IPS DF 6.9 (cell line): ENCODE data around the gene TCF4.

ENCODE experiments used
- DNase-seq: peaks from one replicate; pipeline ENCODE4 v3.0.0-alpha.2; 2013; ENCODE audit warnings: low read depth, low spot score
- H3K27ac ChIP-seq: one replicate; pipeline ENCODE4 v1.5.1; 2013; ENCODE audit warnings: low read length, control low read depth
- H3K27me3 ChIP-seq: 2 replicates; pipeline ENCODE4 v1.6.1; 2013; ENCODE audit warnings: mild to moderate bottlenecking, low read length; ENCODE audit not compliant: control insufficient read depth, insufficient read depth
- H3K36me3 ChIP-seq: 2 replicates; pipeline ENCODE4 v1.6.1; 2013; ENCODE audit warnings: low read length; ENCODE audit not compliant: control insufficient read depth, insufficient read depth
- H3K4me1 ChIP-seq: 2 replicates; pipeline ENCODE4 v1.6.1; 2013; ENCODE audit warnings: low read length; ENCODE audit not compliant: control insufficient read depth, insufficient read depth
- H3K4me3 ChIP-seq: 2 replicates; pipeline ENCODE4 v1.5.1; 2013; ENCODE audit warnings: mild to moderate bottlenecking, low read length
- H3K9me3 ChIP-seq: 2 replicates; pipeline ENCODE4 v1.6.1; 2013; ENCODE audit warnings: low read length, inconsistent platforms; ENCODE audit not compliant: control insufficient read depth, insufficient read depth
- WGBS: extraction: QIAGEN DNeasy Blood & Tissue Kit; methylation state at CpG from one replicate; pipeline ENCODE4 v1.1.7; 2013; ENCODE audit warnings: mixed read lengths, missing lambda C conversion rate; ENCODE audit not compliant: insufficient read length, insufficient coverage; 5-methylcytosine and 5-hydroxymethylcytosine counted together

TCF4 gene

DNA sequence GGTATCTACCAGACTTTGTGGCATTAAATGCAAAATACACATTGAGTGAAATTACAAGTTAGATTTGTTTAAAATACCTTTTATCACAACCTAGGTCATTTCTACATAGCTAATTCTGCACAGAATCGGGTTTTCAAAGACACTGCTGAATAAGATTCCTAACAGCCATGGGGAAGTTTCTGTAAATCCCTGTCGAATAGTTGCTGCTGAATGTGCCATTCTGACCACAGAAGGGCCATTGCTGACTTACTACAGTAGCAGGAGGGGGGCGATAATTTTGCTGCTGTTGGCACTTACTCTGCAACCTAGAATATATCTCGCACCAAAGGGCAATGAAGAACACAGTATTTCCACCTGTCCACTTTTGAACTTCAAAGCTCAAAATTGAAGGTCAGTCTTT lies 232.8 kb downstream of the TCF4 start:
- Histone ChIP-seq H3K36me3 (no peaks in the 10 kb centered on the region), H3K4me1 (peaks cover 3% of the 10 kb centered on the region)
- no CpG with 5 or more reads among the region's 4 CpGs for WGBS

DNA sequence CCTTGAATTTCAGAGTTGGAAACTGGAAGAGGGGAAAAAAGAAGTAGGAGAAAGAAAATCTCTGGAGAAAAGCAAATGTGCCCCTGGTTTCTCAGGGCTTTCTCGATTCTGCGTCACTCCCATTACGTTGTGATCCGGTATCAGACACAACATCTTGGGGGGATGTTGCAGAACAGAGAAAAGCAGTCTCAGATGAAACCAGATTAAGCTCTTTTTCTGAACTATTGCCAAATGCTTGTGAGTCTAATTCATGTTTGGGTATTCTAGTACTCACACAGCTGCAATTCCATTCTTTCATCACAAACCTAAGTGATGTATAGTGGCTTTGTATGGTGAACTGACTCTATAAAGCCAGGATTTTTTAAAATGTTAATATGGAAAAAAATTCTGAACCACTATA lies 233.2 kb downstream of the TCF4 start:
- H3K36me3 ChIP-seq = no peaks in the 10 kb centered on the region
- peaks cover 3% of the 10 kb centered on the region for H3K4me1 ChIP-seq
- no peak for DNase-seq
- WGBS = no CpG with 5 or more reads among the region's 4 CpGs
- no peak overlapping the region for H3K4me3 ChIP-seq
- no peak overlapping the region for H3K27ac ChIP-seq
- no peaks in the 10 kb centered on the region for H3K27me3 ChIP-seq
- no peaks in the 10 kb centered on the region for H3K9me3 ChIP-seq

More for the DNA sequence above, 232.8 kb downstream of the TCF4 start:
- Histone ChIP-seq H3K4me3 (no peak overlapping the region), H3K9me3 (no peaks in the 10 kb centered on the region), H3K27me3 (no peaks in the 10 kb centered on the region), H3K27ac (no peak overlapping the region)
- DNase-seq = no peak

DNA sequence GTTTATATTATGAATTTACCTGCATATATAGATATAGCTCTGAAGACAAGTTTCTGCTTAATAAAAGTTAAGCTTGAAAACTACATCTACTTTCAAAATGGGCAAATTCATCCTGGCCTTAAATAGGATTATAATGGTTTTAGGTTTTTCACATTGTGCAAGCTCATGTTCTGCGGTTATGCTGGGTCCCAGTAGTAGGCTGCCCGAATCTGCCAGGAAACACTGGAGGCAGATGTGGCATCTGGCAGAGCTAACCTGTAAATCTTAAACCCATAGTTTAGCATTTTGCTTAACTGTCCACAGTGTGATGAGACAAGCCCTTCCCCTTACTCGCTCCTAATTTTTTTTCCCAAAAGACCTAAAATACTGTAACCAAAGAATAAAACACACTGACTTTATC lies 234.2 kb downstream of the TCF4 start:
- Histone ChIP-seq H3K27me3 (no peaks in the 10 kb centered on the region), H3K4me1 (peaks cover 3% of the 10 kb centered on the region), H3K4me3 (no peak overlapping the region), H3K9me3 (no peaks in the 10 kb centered on the region), H3K27ac (no peak overlapping the region), H3K36me3 (no peaks in the 10 kb centered on the region)
- no peak for DNase-seq
- WGBS = no CpG with 5 or more reads among the region's 3 CpGs

DNA sequence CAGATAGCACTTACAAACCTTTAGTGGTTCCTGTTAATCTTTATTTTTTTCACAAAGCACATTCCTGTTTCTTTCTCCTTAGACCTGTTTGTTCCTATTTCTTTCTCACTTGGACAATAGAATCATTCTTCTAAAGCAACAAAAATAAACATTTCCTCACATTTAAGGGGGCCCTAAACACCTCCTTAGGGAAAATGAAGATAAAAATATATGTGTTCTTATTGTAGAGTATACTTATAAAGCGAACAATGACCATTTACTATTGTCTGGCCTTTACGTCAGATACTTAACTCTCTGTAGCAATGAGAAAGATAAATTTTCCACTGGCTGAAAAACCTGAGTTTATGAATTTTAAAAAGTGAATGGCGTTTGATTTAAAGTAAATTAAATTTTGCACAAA lies 234.6 kb downstream of the TCF4 start:
- H3K9me3 ChIP-seq = no peaks in the 10 kb centered on the region
- WGBS = 100% methylated on average over 1 of the region's 3 CpGs
- no peak overlapping the region for H3K27ac ChIP-seq
- no peaks in the 10 kb centered on the region for H3K36me3 ChIP-seq
- no peak overlapping the region for H3K4me3 ChIP-seq
- H3K27me3 ChIP-seq = no peaks in the 10 kb centered on the region
- peaks cover 3% of the 10 kb centered on the region for H3K4me1 ChIP-seq
- no peak for DNase-seq

DNA sequence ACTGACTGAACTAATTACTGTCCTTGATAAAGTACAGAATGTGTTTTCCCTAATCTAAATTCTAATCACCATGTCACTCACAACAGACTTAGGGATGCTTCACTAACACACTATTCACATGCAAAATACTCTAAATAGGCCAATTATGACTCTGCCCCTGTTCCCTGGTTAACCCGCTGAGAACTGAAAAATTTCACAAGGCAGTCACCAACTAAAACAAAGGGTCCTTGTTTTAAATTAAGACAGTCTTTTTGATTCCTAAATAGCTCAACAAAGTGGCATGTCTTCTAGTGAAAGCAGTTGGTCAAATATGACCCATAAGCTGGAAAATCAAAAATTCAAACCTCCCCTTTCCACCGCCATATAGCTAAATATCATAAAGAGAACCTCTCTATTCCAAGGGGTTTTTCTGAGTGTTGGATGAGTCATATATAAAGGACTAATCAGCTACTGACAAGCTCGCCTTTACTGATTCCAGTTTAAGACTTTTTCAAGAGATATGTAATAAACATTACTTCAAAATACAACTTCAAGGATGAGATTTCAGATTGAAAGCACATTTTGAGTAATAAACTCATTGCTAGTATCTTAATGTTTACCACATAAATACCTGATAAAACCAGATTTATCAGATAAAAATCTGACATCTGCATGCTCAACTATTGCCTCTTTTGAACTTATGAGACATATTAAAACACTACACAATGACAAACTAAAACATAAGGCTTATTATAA lies 235.8 kb downstream of the TCF4 start:
- Histone ChIP-seq H3K27ac (no peak overlapping the region), H3K36me3 (no peaks in the 10 kb centered on the region), H3K9me3 (no peaks in the 10 kb centered on the region), H3K27me3 (no peaks in the 10 kb centered on the region), H3K4me3 (no peak overlapping the region), H3K4me1 (peaks cover 5% of the 10 kb centered on the region)
- DNase-seq = no peak
- WGBS = no CpG with 5 or more reads among the region's 3 CpGs

DNA sequence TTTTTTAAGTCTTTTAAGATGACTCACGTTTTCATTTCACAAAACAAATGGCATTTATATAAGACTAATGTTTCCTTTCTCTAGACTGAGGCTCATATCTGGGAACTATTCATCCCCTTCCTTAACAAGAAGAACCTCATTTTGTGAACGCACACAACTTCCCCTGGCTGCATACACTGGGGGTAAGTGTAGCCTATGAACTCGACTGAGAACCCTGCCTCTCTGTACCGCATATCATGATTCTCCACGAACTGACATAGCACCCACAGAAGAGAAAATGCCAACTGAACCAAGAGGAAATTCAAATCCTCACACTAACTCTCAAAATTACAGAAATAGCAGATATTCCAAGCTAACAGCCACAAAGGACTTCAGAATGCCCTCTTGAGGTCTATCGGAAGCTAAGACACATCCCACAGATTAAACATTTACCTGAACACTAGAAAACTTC lies 236.7 kb downstream of the TCF4 start:
- no CpG with 5 or more reads among the region's 6 CpGs for WGBS
- no peaks in the 10 kb centered on the region for H3K27me3 ChIP-seq
- H3K36me3 ChIP-seq = no peaks in the 10 kb centered on the region
- no peak overlapping the region for H3K4me3 ChIP-seq
- DNase-seq = no peak
- H3K9me3 ChIP-seq = no peaks in the 10 kb centered on the region
- no peak overlapping the region for H3K27ac ChIP-seq
- peaks cover 5% of the 10 kb centered on the region for H3K4me1 ChIP-seq

DNA sequence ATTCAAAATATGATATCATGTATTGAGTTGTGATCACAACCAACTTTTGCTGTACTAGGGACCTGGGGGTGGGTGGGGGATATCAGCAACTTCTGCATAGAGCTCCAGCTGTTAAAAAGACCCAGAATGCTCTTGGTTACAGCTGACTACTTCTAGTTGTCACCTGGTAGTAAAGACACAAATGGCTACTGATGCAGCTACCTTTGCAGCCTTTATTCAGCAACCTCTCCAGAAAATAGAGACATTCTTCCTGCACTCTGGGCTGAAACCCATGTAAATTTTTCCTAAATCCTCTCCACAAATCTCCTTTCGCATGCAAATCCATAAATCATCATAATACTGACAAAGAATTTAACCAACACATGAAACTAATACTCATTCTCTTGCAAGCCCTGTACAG lies 238.3 kb downstream of the TCF4 start:
- 100% methylated on average over 1 of the region's 1 CpG for WGBS
- Histone ChIP-seq H3K4me3 (no peak overlapping the region), H3K4me1 (peaks cover 5% of the 10 kb centered on the region), H3K9me3 (no peaks in the 10 kb centered on the region), H3K36me3 (no peaks in the 10 kb centered on the region), H3K27me3 (no peaks in the 10 kb centered on the region), H3K27ac (no peak overlapping the region)
- no peak for DNase-seq

DNA sequence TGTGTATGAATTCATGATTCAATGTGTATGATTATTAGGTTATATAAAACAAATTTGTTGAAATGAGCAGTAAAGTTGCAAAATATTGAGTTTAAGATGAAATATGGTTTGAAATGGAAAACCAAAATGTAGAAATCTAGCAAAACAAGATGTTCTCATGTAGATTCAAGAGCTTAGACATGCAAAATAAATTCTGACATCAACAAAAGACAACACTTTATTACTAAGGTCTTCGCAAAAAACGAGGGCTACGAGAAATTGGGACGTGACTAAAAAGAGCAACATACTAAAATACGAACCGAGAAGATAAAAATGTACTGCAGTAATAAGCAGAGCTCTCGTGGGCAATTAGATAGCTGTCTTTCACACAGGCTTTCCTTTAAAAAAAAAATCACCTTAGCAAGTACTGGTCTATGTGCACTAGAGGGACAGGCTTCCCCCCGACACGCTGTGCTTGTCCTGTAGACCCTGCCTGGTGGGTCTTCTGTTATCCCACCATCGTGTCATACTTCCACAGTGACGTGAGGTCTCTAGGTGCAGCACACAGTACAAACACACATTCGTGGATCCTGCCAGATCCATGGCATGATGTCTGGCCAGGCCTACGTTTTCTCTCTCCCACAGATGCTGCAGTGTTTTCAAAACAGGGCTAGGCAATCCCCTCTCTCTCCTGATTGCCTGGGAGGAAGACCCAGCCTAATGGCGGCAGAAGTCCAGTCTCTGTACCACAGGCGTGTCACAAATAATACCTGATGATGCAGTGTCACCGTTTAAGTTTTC lies 240.8 kb downstream of the TCF4 start:
- WGBS = no CpG with 5 or more reads among the region's 16 CpGs
- no peaks in the 10 kb centered on the region for H3K27me3 ChIP-seq
- H3K4me3 ChIP-seq = no peak overlapping the region
- H3K9me3 ChIP-seq = no peaks in the 10 kb centered on the region
- DNase-seq = no peak
- peaks cover 6% of the 10 kb centered on the region for H3K4me1 ChIP-seq
- no peak overlapping the region for H3K27ac ChIP-seq
- no peaks in the 10 kb centered on the region for H3K36me3 ChIP-seq

DNA sequence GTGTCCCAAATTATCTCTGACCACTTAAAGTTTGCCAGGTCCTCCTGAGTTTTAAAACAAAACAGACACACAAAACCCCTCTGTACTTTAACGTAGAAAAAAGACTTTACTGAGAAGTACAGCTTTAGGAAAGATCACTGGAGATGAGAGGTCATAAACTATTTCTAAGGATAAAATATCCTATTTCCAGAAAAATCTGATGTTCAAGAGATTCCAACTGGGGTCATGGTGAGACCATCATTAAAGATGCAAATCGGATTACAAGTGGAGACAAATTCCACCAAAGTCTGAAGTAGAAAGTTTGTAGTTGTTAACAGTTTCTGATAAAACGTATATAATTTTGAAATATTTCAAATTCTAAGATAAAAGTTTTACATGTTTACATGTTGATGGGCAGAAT lies 241.6 kb downstream of the TCF4 start:
- no peak overlapping the region for H3K4me3 ChIP-seq
- no peak overlapping the region for H3K27ac ChIP-seq
- no peaks in the 10 kb centered on the region for H3K36me3 ChIP-seq
- DNase-seq = no peak
- peaks cover 6% of the 10 kb centered on the region for H3K4me1 ChIP-seq
- H3K9me3 ChIP-seq = no peaks in the 10 kb centered on the region
- WGBS = no CpG with 5 or more reads among the region's 3 CpGs
- H3K27me3 ChIP-seq = no peaks in the 10 kb centered on the region

DNA sequence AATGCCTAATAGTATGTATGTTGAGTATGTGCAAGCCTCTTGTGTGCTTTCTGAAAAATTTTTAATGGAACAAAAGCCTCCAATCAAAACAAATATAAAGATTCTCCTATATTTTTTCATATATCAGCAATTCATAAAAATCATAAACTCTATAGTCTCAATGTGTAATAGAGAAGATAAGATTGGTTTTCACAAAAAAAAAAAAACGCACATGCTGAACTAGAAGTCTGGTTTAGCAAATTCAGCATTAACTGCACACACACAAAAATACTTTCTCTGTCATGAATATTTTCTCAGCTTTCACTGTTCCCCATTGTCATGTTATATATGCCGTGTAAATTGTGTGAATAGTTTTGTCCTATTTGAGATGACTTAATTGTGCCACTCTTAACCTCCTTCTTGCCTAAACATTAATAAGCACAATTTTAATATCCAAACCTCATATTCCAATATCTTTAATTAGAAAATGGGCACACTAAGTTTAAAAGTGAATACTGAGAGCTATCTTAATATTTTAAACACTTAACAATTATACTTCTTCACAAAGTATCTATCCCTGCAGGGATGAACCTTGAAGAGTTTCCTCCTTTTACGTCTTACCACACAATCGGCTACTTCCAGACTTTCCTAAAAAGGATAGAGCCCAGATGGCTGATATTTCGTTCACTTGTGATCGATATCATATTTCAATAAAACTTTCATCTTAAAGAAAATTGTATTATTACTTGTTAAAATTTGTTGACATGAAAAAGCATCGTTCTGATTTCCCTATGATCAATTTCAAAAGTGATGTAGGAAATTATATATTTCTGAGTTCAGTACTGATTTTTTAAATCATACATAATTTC lies 242.7 kb downstream of the TCF4 start:
- no peaks in the 10 kb centered on the region for H3K27me3 ChIP-seq
- no peaks in the 10 kb centered on the region for H3K36me3 ChIP-seq
- H3K9me3 ChIP-seq = no peaks in the 10 kb centered on the region
- H3K27ac ChIP-seq = no peak overlapping the region
- WGBS = no CpG with 5 or more reads among the region's 7 CpGs
- no peak overlapping the region for H3K4me3 ChIP-seq
- no peak for DNase-seq
- H3K4me1 ChIP-seq = peaks cover 3% of the 10 kb centered on the region
